ENCODE results near the gene SCRN2. TPM values are rescaled to one million over a fixed set of nuclear protein-coding genes. Genes with fewer than 3 reads are reported as not detected.
A peak's percentile ranks its signal among the peaks of the same experiment; 100 is the strongest.

Gene SCRN2
- total and polyA plus RNA-seq, 2 experiments from 2014 or later: 139 to 149 TPM

- Histone ChIP-seq H3K36me3 (no peaks in the 10 kb centered on the region), H3K4me3 (no peak overlapping the region), H3K27me3 (peaks cover 53% of the 10 kb centered on the region), H3K27ac (no peak overlapping the region), H3K9me3 (ENCODE audit: low read depth) (no peaks in the 10 kb centered on the region), H3K4me1 (ENCODE audit: low read depth) (peaks cover 8% of the 10 kb centered on the region)
- TF ChIP-seq CTCF (IDR thresholded peaks at IDR 0.05; ENCODE audit: low read depth, low read length): no peak
- no peak for DNase-seq (ENCODE audit: low read depth in 1 of 2, low spot score in 1 of 2)
Observed at GRCh38 chr17:47851764-47852112, 10.7 kb upstream of the SCRN2 start.

GRCh38 chr17:47850692-47851573 is 9.9 kb upstream of the SCRN2 start, which contains the start of gene SP6:
Gene SP6, minus strand, starts transcription at chr17:47851163. Its CDS starts 2,734 bp downstream, at chr17:47848429.
- H3K27me3 ChIP-seq: peaks cover 53% of the 10 kb centered on the region
- H3K27ac ChIP-seq: no peak within 1 kb of the TSS
- DNase-seq (ENCODE audit: low read depth in 1 of 2, low spot score in 1 of 2): peak; percentile 62 to 86
- peaks cover 16% of the 10 kb centered on the region for H3K4me1 ChIP-seq (ENCODE audit: low read depth)
- H3K9me3 ChIP-seq (ENCODE audit: low read depth): no peaks in the 10 kb centered on the region
- H3K4me3 ChIP-seq: peak within 1 kb of the TSS; percentile 30
- no peaks in the 10 kb centered on the region for H3K36me3 ChIP-seq
- peak; percentile 20 for TF ChIP-seq CTCF (IDR thresholded peaks at IDR 0.05; ENCODE audit: low read depth, low read length)

GRCh38 chr17:47850373-47850691 is 9.3 kb upstream of the SCRN2 start:
- Histone ChIP-seq H3K27me3 (peaks cover 53% of the 10 kb centered on the region), H3K4me1 (ENCODE audit: low read depth) (peaks cover 22% of the 10 kb centered on the region), H3K36me3 (no peaks in the 10 kb centered on the region), H3K9me3 (ENCODE audit: low read depth) (no peaks in the 10 kb centered on the region), H3K27ac (no peak overlapping the region), H3K4me3 (peak overlapping the region; percentile 30)
- DNase-seq (ENCODE audit: low read depth in 1 of 2, low spot score in 1 of 2): no peak
- no peak for TF ChIP-seq CTCF (IDR thresholded peaks at IDR 0.05; ENCODE audit: low read depth, low read length)

- Histone ChIP-seq H3K36me3 (no peaks in the 10 kb centered on the region), H3K4me1 (ENCODE audit: low read depth) (peaks cover 39% of the 10 kb centered on the region), H3K9me3 (ENCODE audit: low read depth) (no peaks in the 10 kb centered on the region), H3K27me3 (peaks cover 43% of the 10 kb centered on the region), H3K4me3 (no peak overlapping the region), H3K27ac (no peak overlapping the region)
- TF ChIP-seq CTCF (IDR thresholded peaks at IDR 0.05; ENCODE audit: low read depth, low read length): no peak
- no peak for DNase-seq (ENCODE audit: low read depth in 1 of 2, low spot score in 1 of 2)
Observed at GRCh38 chr17:47848198-47848513, 7.1 kb upstream of the SCRN2 start.

- H3K27me3 ChIP-seq: peaks cover 37% of the 10 kb centered on the region
- H3K27ac ChIP-seq: no peak overlapping the region
- no peak overlapping the region for H3K4me3 ChIP-seq
- peak; percentile 9 for TF ChIP-seq CTCF (IDR thresholded peaks at IDR 0.05; ENCODE audit: low read depth, low read length)
- no peaks in the 10 kb centered on the region for H3K36me3 ChIP-seq
- peak in 1 of 2 donors; percentile 47 for DNase-seq (ENCODE audit: low read depth in 1 of 2, low spot score in 1 of 2)
- peaks cover 39% of the 10 kb centered on the region for H3K4me1 ChIP-seq (ENCODE audit: low read depth)
- no peaks in the 10 kb centered on the region for H3K9me3 ChIP-seq (ENCODE audit: low read depth)
Observed at GRCh38 chr17:47847341-47848197, 6.5 kb upstream of the SCRN2 start.

Data from cardiac muscle cell (in vitro differentiated cells and primary cell).